HCT116 (cell line): Measurements from ENCODE around the gene KRTAP5-2. TPM values are rescaled to one million over a fixed set of nuclear protein-coding genes. Genes with fewer than 3 reads are reported as not detected.

ENCODE experiments used
- ATAC-seq: fragments of 200-7000 bp; cut with Tn5 transposase; 2 replicates; pipeline ENCODE4 v1.9.1; 2020; ENCODE audit warnings: mild to moderate bottlenecking, moderate library complexity
- BruUV-seq: library from RNA; stranded (reverse); fragments of 400-500 nt; replicated peaks from 2 replicates; lab custom pipeline; 2021; lab: Mats Ljungman, UMichigan
- CTCF ChIA-PET: fragments of 300-600 bp; sonication (Branson Sonifier 250); formaldehyde crosslinking; loops from one replicate; lab custom pipeline; 2021; ENCODE audit warnings: antibody characterized with exemption; lab: Charles Lee
- POLR2A ChIA-PET: fragments of 300-600, 350-600 bp; sonication (Branson Sonifier 250); formaldehyde crosslinking; loops from one replicate; lab custom pipeline; 2021; ENCODE audit warnings: antibody characterized with exemption; lab: Charles Lee
- RAD21 ChIA-PET, 2 experiments: fragments of 300-600 bp; sonication (Branson Sonifier 250); formaldehyde crosslinking; loops; one replicate each; lab custom pipeline; 2023; ENCODE audit warnings: low total read pairs in 2 of 2; ENCODE audit not compliant: uncharacterized antibody in 2 of 2, unreplicated experiment in 2 of 2, low non-redundant PET in 1 of 2; lab: Charles Lee
- DNase-seq: peaks from one replicate; pipeline ENCODE4 v3.0.0-alpha.2; 2010; ENCODE audit warnings: low read depth, low spot score
- H2AFZ ChIP-seq: fragments of 200-600 bp; shearing (Covaris generic), sonication (generic); 2 replicates; pipeline ENCODE4 v1.6.1; 2017; ENCODE audit warnings: low read depth, mixed run types, mixed read lengths, antibody characterized with exemption, low read length; ENCODE audit not compliant: poor library complexity, severe bottlenecking
- H3K27ac ChIP-seq: 2 replicates; pipeline ENCODE4 v1.5.1; 2012; ENCODE audit warnings: low read depth, low read length
- H3K27me3 ChIP-seq: fragments of 200-600 bp; sonication (generic); 2 replicates; pipeline ENCODE4 v1.6.1; 2016; ENCODE audit warnings: mixed run types, low read length, mixed read lengths; ENCODE audit not compliant: insufficient read depth
- H3K36me3 ChIP-seq, 2 experiments: fragments of 200-500 bp in 1 of 2; fragments of 200-600 bp in 1 of 2; sonication (Bioruptor generic) in 1 of 2; sonication (generic) in 1 of 2; 2 replicates each; pipeline versions ENCODE4 v1.5.1 to v1.6.1; 2014 to 2016; ENCODE audit warnings: low read length in 2 of 2, inconsistent platforms in 1 of 2, mixed read lengths in 1 of 2, mixed run types in 1 of 2; ENCODE audit not compliant: insufficient read depth in 2 of 2, control insufficient read depth in 1 of 2
- H3K4me1 ChIP-seq, 2 experiments: fragments of 200-600 bp in 1 of 2; sonication (generic) in 1 of 2; 2 replicates each; pipeline versions ENCODE4 v1.5.1 to v1.6.1; 2012 to 2017; ENCODE audit warnings: low read length in 2 of 2, inconsistent platforms in 1 of 2, mild to moderate bottlenecking in 1 of 2, mixed read lengths in 1 of 2, mixed run types in 1 of 2, moderate library complexity in 1 of 2; ENCODE audit not compliant: insufficient read depth in 2 of 2, control insufficient read depth in 1 of 2
- H3K4me2 ChIP-seq: fragments of 200-600 bp; sonication (generic); 2 replicates; pipeline ENCODE4 v1.6.1; 2017; ENCODE audit warnings: mixed run types, low read length, mixed read lengths
- H3K4me3 ChIP-seq, 2 experiments: fragments of 200-600 bp in 1 of 2; sonication (generic) in 1 of 2; replicated peaks in 1 of 2; 2 replicates each; pipeline ENCODE4 v1.5.1; 2011 to 2016; ENCODE audit warnings: low read length in 2 of 2, control low read depth in 1 of 2, low read depth in 1 of 2, mild to moderate bottlenecking in 1 of 2, mixed read lengths in 1 of 2, mixed run types in 1 of 2
- H3K79me2 ChIP-seq: fragments of 200-600 bp; sonication (generic); 2 replicates; pipeline ENCODE4 v1.6.1; 2017; ENCODE audit warnings: mild to moderate bottlenecking, mixed run types, low read length, moderate library complexity, mixed read lengths; ENCODE audit not compliant: insufficient read depth
- H3K9ac ChIP-seq: fragments of 200-600 bp; sonication (generic); 2 replicates; pipeline ENCODE4 v1.6.1; 2016; ENCODE audit warnings: low read length, mixed read lengths
- H3K9me2 ChIP-seq: fragments of 200-600 bp; sonication (generic), shearing (Covaris generic); 2 replicates; pipeline ENCODE4 v1.6.1; 2017; ENCODE audit warnings: mixed run types, mild to moderate bottlenecking, moderate library complexity; ENCODE audit not compliant: insufficient read depth
- H3K9me3 ChIP-seq, 2 experiments: fragments of 200-500 bp in 1 of 2; fragments of 200-600 bp in 1 of 2; sonication (Bioruptor generic) in 1 of 2; sonication (generic) in 1 of 2; 2 replicates each; pipeline ENCODE4 v1.6.1; 2014 to 2017; ENCODE audit warnings: low read length in 2 of 2, mixed read lengths in 2 of 2, inconsistent platforms in 1 of 2, low read depth in 1 of 2, mild to moderate bottlenecking in 1 of 2, mixed run types in 1 of 2, moderate library complexity in 1 of 2; ENCODE audit not compliant: control insufficient read depth in 1 of 2, insufficient read depth in 1 of 2
- H4K20me1 ChIP-seq: fragments of 200-600 bp; sonication (generic), shearing (Covaris generic); 2 replicates; pipeline ENCODE4 v1.6.1; 2017; ENCODE audit warnings: mixed run types, mild to moderate bottlenecking, moderate library complexity; ENCODE audit not compliant: insufficient read depth
- ATF3 ChIP-seq: IDR thresholded peaks from 2 replicates; pipeline ENCODE4 v1.6.1; 2012
- CBX3 ChIP-seq: IDR thresholded peaks from 2 replicates; pipeline ENCODE4 v1.6.1; 2012; ENCODE audit warnings: low read depth
- CEBPB ChIP-seq: IDR thresholded peaks from 2 replicates; pipeline ENCODE4 v1.6.1; 2012; ENCODE audit warnings: low read depth
- ELF1 ChIP-seq: IDR thresholded peaks from 2 replicates; pipeline ENCODE4 v1.6.1; 2012; ENCODE audit warnings: low read depth, borderline replicate concordance
- EZH2 ChIP-seq: fragments of 200-600 bp; sonication (generic); IDR thresholded peaks from 2 replicates; pipeline ENCODE4 v1.6.1; 2017; ENCODE audit warnings: antibody characterized with exemption, mixed run types
- EZH2phosphoT487 ChIP-seq: fragments of 200-600 bp; IDR thresholded peaks from 2 replicates; pipeline ENCODE4 v1.6.1; 2018; ENCODE audit warnings: antibody characterized with exemption, borderline replicate concordance
- FOSL1 ChIP-seq: IDR thresholded peaks from 2 replicates; pipeline ENCODE4 v1.6.1; 2012; ENCODE audit warnings: low read depth
- JUND ChIP-seq: IDR thresholded peaks from 2 replicates; pipeline ENCODE4 v1.6.1; 2012
- POLR2A ChIP-seq: IDR thresholded peaks from 2 replicates; pipeline ENCODE4 v1.7.0; 2011; ENCODE audit warnings: borderline replicate concordance; ENCODE audit not compliant: insufficient read depth, insufficient read length; ENCODE audit errors: extremely low read depth
- POLR2AphosphoS5 ChIP-seq: IDR thresholded peaks from 2 replicates; pipeline ENCODE4 v1.6.1; 2011; ENCODE audit warnings: mild to moderate bottlenecking, low read depth, low read length, moderate library complexity
- SIN3A ChIP-seq: IDR thresholded peaks from 2 replicates; pipeline ENCODE4 v1.6.1; 2012; ENCODE audit warnings: low read depth
- SP1 ChIP-seq: IDR thresholded peaks from 2 replicates; pipeline ENCODE4 v1.6.1; 2012; ENCODE audit warnings: low read depth
- TCF7L2 ChIP-seq: IDR thresholded peaks from 2 replicates; pipeline ENCODE4 v1.7.0; 2011; ENCODE audit warnings: borderline replicate concordance, inconsistent platforms; ENCODE audit not compliant: insufficient read depth, insufficient read length; ENCODE audit errors: extremely low read depth
- ZBTB33 ChIP-seq: IDR thresholded peaks from 2 replicates; pipeline ENCODE4 v1.6.1; 2011; ENCODE audit warnings: mild to moderate bottlenecking, low read length, moderate library complexity; ENCODE audit not compliant: insufficient replicate concordance; ENCODE audit errors: extremely low read depth
- ZFX ChIP-seq: fragments of 450-650 bp; IDR thresholded peaks from 2 replicates; pipeline ENCODE4 v1.6.1; 2017
- ZNF274 ChIP-seq: fragments of 200-500 bp; sonication (Bioruptor generic); IDR thresholded peaks from 2 replicates; pipeline ENCODE4 v1.6.1; 2014; ENCODE audit warnings: mild to moderate bottlenecking, low read depth, low read length, inconsistent platforms
- intact Hi-C: fragments of 100-400 bp; cut with micrococcal nuclease; formaldehyde crosslinking; loops from 2 replicates; pipeline ENCODE4 v1.10.0; 2022
- total RNA-seq: library from RNA; stranded (reverse); gene quantifications from one replicate; pipeline ENCODE4 v1.2.1, GENCODE V29; 2021; ENCODE audit not compliant: unreplicated experiment

KRTAP5-2 gene
- total RNA-seq, 1 experiment from 2014 or later, result not detected

- H3K9me2 ChIP-seq, result no peaks in the 10 kb centered on the region
- no TSS peak for BruUV-seq
- TF ChIP-seq FOSL1 (no peak), SP1 (no peak), CBX3 (no peak), ELF1 (no peak), CEBPB (no peak), ZNF274 (no peak), POLR2AphosphoS5 (no peak)
These were observed 20.1 kb upstream of the KRTAP5-2 start for GRCh38 chr11:1618231-1618630.

GRCh38 chr11:1608363-1608762 is 10.3 kb upstream of the KRTAP5-2 start, which contains the start of gene KRTAP5-3:
TSS of gene KRTAP5-3 (minus strand) at chr11:1608463. CDS start at chr11:1608385, 78 bp downstream.
- ChIA-PET POLR2A (no interaction called here), CTCF (no interaction called here)

More at GRCh38 chr11:1618231-1618630, 20.1 kb upstream of the KRTAP5-2 start:
- Histone ChIP-seq H3K9ac (no peak overlapping the region), H3K27me3 (no peaks in the 10 kb centered on the region; the same call in 1 of the 2 replicates), H3K36me3 (no peaks in the 10 kb centered on the region), H3K27ac (no peak overlapping the region), H2AFZ (no peak overlapping the region), H3K9me3 (no peaks in the 10 kb centered on the region), H3K4me3 (no peak overlapping the region), H4K20me1 (no peaks in the 10 kb centered on the region), H3K4me2 (no peak overlapping the region), H3K79me2 (no peaks in the 10 kb centered on the region), H3K4me1 (no peaks in the 10 kb centered on the region)
- DNase-seq, result no peak
- POLR2A ChIA-PET, result no interaction called here
- no peak for ATAC-seq
- intact Hi-C loops, result no loop called here
- CTCF ChIA-PET, result interaction anchor here (1.6 kb wide), 1 partner anchor 23 kb away, joined by 5 read pairs; no protein-coding TSS in a partner anchor
- RAD21 ChIA-PET, result no interaction called here

More at GRCh38 chr11:1608363-1608762, 10.3 kb upstream of the KRTAP5-2 start, which contains the start of gene KRTAP5-3:
- no peak within 1 kb of the TSS for H2AFZ ChIP-seq
- no peaks in the 10 kb centered on the region for H4K20me1 ChIP-seq
- no peaks in the 10 kb centered on the region for H3K4me1 ChIP-seq
- TF ChIP-seq EZH2phosphoT487 (no peak), JUND (no peak), EZH2 (no peak), TCF7L2 (no peak), SIN3A (no peak), ATF3 (no peak), ZBTB33 (no peak), ZFX (no peak), ELF1 (no peak), CBX3 (no peak), POLR2A (no peak)
- H3K4me3 ChIP-seq, result no peak within 1 kb of the TSS
- H3K27me3 ChIP-seq, result no peaks in the 10 kb centered on the region; the same call in 1 of the 2 replicates
- H3K79me2 ChIP-seq, result no peaks in the 10 kb centered on the region
- intact Hi-C loops, result no loop called here
- H3K36me3 ChIP-seq, result no peaks in the 10 kb centered on the region
- no peaks in the 10 kb centered on the region for H3K9me2 ChIP-seq
- no peak within 1 kb of the TSS for H3K27ac ChIP-seq
- DNase-seq (no peak), ATAC-seq (no peak)
- H3K9ac ChIP-seq, result no peak within 1 kb of the TSS
- BruUV-seq, result no TSS peak
- no peak within 1 kb of the TSS for H3K4me2 ChIP-seq
- RAD21 ChIA-PET, result no interaction called here
- no peaks in the 10 kb centered on the region for H3K9me3 ChIP-seq
